IPS DF 4.7 (cell line): ENCODE data around the gene RRAGA.
"Not testable (repeated sequence)": the region's sequence is repeated elsewhere in the genome, so short reads cannot be mapped to it uniquely, and the experiment has no call there.

ENCODE experiments used
- DNase-seq: peaks from one replicate; pipeline ENCODE4 v3.0.0-alpha.2; 2013; ENCODE audit warnings: low spot score; ENCODE audit errors: extremely low read depth

The RRAGA gene

GRCh38 chr9:19085295-19085694, 36.1 kb downstream of the RRAGA start:
- DNase-seq: no peak

- no peak for DNase-seq
These were observed 38.1 kb downstream of the RRAGA start for GRCh38 chr9:19087106-19088000.

- DNase-seq: not testable (repeated sequence)
These were observed 48.2 kb downstream of the RRAGA start for GRCh38 chr9:19097431-19097830.
